Measurements from ENCODE around the gene SHISA5.
"Not testable (repeated sequence)": the region's sequence is repeated elsewhere in the genome, so short reads cannot be mapped to it uniquely, and the experiment has no call there.

SHISA5 gene

GRCh38 chr3:48518638-48519276 is 14.8 kb upstream of the SHISA5 start:
- no peak for DNase-seq

- DNase-seq, result no peak
Measured at GRCh38 chr3:48518069-48518468, 14.1 kb upstream of the SHISA5 start.

GRCh38 chr3:48516571-48516970 is 12.6 kb upstream of the SHISA5 start:
- no peak for DNase-seq

- DNase-seq, result no peak
Measured at GRCh38 chr3:48514431-48515227, 10.7 kb upstream of the SHISA5 start.

GRCh38 chr3:48511551-48511950 is 7.6 kb upstream of the SHISA5 start:
- DNase-seq, result no peak

GRCh38 chr3:48507256-48508061 is 3.5 kb upstream of the SHISA5 start:
- no peak for DNase-seq

- DNase-seq, result no peak
Measured at GRCh38 chr3:48505968-48506504, 2.1 kb upstream of the SHISA5 start.

GRCh38 chr3:48505146-48505545 is 1.2 kb upstream of the SHISA5 start:
- DNase-seq, result no peak

- DNase-seq, result no peak
Measured at GRCh38 chr3:48503401-48504050, 448 bp downstream of the SHISA5 start.

GRCh38 chr3:48502728-48503168 is 1.2 kb downstream of the SHISA5 start:
- no peak for DNase-seq

GRCh38 chr3:48502121-48502520 is 1.9 kb downstream of the SHISA5 start:
- DNase-seq, result no peak

GRCh38 chr3:48501196-48501595 is 2.8 kb downstream of the SHISA5 start:
- DNase-seq, result no peak

GRCh38 chr3:48500656-48501055 is 3.3 kb downstream of the SHISA5 start:
- DNase-seq, result no peak

- no peak for DNase-seq
Measured at GRCh38 chr3:48493203-48493501, 10.8 kb downstream of the SHISA5 start.

- DNase-seq, result no peak
Measured at GRCh38 chr3:48492461-48493202, 11.3 kb downstream of the SHISA5 start.

GRCh38 chr3:48486952-48487351 is 17.0 kb downstream of the SHISA5 start:
- no peak for DNase-seq

- DNase-seq, result not testable (repeated sequence)
Measured at GRCh38 chr3:48482822-48483221, 21.2 kb downstream of the SHISA5 start.

- not testable (repeated sequence) for DNase-seq
Measured at GRCh38 chr3:48480891-48481290, 23.1 kb downstream of the SHISA5 start.

- DNase-seq, result no peak
Measured at GRCh38 chr3:48478626-48479555, 25.1 kb downstream of the SHISA5 start.

- DNase-seq, result no peak
Measured at GRCh38 chr3:48477959-48478520, 25.9 kb downstream of the SHISA5 start.
